Measurements from ENCODE around the gene TANC1.
"Not testable (repeated sequence)": the region's sequence is repeated elsewhere in the genome, so short reads cannot be mapped to it uniquely, and the experiment has no call there.

Gene TANC1

GRCh38 chr2:159017837-159018236, 49.4 kb downstream of the TANC1 start:
- DNase-seq (ENCODE audit: low read depth, low spot score): no peak

GRCh38 chr2:159019021-159019420, 50.6 kb downstream of the TANC1 start:
- no peak for DNase-seq (ENCODE audit: low read depth, low spot score)
- no peak overlapping the region for H3K27ac ChIP-seq

More at GRCh38 chr2:159017837-159018236, 49.4 kb downstream of the TANC1 start:
- H3K27ac ChIP-seq: no peak overlapping the region

GRCh38 chr2:159022019-159022418, 53.6 kb downstream of the TANC1 start:
- H3K27ac ChIP-seq: no peak overlapping the region
- DNase-seq (ENCODE audit: low read depth, low spot score): no peak

- no peak for DNase-seq (ENCODE audit: low read depth, low spot score)
- no peak overlapping the region for H3K27ac ChIP-seq
Observed at GRCh38 chr2:159026170-159026569, 57.7 kb downstream of the TANC1 start.

GRCh38 chr2:159028776-159029175, 60.3 kb downstream of the TANC1 start:
- H3K27ac ChIP-seq: no peak overlapping the region
- no peak for DNase-seq (ENCODE audit: low read depth, low spot score)

- H3K27ac ChIP-seq: no peak overlapping the region
- no peak for DNase-seq (ENCODE audit: low read depth, low spot score)
Observed at GRCh38 chr2:159029936-159030335, 61.5 kb downstream of the TANC1 start.

- DNase-seq (ENCODE audit: low read depth, low spot score): no peak
- H3K27ac ChIP-seq: peak overlapping the region; percentile 2
Observed at GRCh38 chr2:159030674-159031380, 62.4 kb downstream of the TANC1 start.

GRCh38 chr2:159032146-159032545, 63.7 kb downstream of the TANC1 start:
- no peak overlapping the region for H3K27ac ChIP-seq
- DNase-seq (ENCODE audit: low read depth, low spot score): no peak

GRCh38 chr2:159032580-159032979, 64.1 kb downstream of the TANC1 start:
- no peak overlapping the region for H3K27ac ChIP-seq
- DNase-seq (ENCODE audit: low read depth, low spot score): no peak

GRCh38 chr2:159034713-159035112, 66.3 kb downstream of the TANC1 start:
- no peak overlapping the region for H3K27ac ChIP-seq
- DNase-seq (ENCODE audit: low read depth, low spot score): no peak

- DNase-seq (ENCODE audit: low read depth, low spot score): peak; percentile 71
- peak overlapping the region; percentile 18 for H3K27ac ChIP-seq
Observed at GRCh38 chr2:159035790-159036411, 67.5 kb downstream of the TANC1 start.

GRCh38 chr2:159036461-159036860, 68.0 kb downstream of the TANC1 start:
- not testable (repeated sequence) for DNase-seq (ENCODE audit: low read depth, low spot score); H3K27ac ChIP-seq

GRCh38 chr2:159041328-159041727, 72.9 kb downstream of the TANC1 start:
- DNase-seq (ENCODE audit: low read depth, low spot score); H3K27ac ChIP-seq: not testable (repeated sequence)

- H3K27ac ChIP-seq: no peak overlapping the region
- no peak for DNase-seq (ENCODE audit: low read depth, low spot score)
Observed at GRCh38 chr2:159042115-159042850, 73.8 kb downstream of the TANC1 start.

GRCh38 chr2:159043710-159044109, 75.3 kb downstream of the TANC1 start:
- H3K27ac ChIP-seq: no peak overlapping the region
- DNase-seq (ENCODE audit: low read depth, low spot score): no peak

- peak overlapping the region; percentile 62 for H3K27ac ChIP-seq
- DNase-seq (ENCODE audit: low read depth, low spot score): no peak
Observed at GRCh38 chr2:159044804-159045286, 76.4 kb downstream of the TANC1 start.

- H3K27ac ChIP-seq: peak overlapping the region; percentile 62
- DNase-seq (ENCODE audit: low read depth, low spot score): no peak
Observed at GRCh38 chr2:159045545-159046454, 77.4 kb downstream of the TANC1 start.

GRCh38 chr2:159046966-159047365, 78.5 kb downstream of the TANC1 start:
- no peak overlapping the region for H3K27ac ChIP-seq
- DNase-seq (ENCODE audit: low read depth, low spot score): no peak

- DNase-seq (ENCODE audit: low read depth, low spot score): no peak
- no peak overlapping the region for H3K27ac ChIP-seq
Observed at GRCh38 chr2:159050426-159050825, 82.0 kb downstream of the TANC1 start.

- DNase-seq (ENCODE audit: low read depth, low spot score): no peak
- H3K27ac ChIP-seq: no peak overlapping the region
Observed at GRCh38 chr2:159051133-159051532, 82.7 kb downstream of the TANC1 start.
